Thoracic aorta (tissue), 2 donors: ENCODE results near the gene KCTD21. TPM values are rescaled to one million over a fixed set of nuclear protein-coding genes. Genes with fewer than 3 reads are reported as not detected.
"Not testable (repeated sequence)": the region's sequence is repeated elsewhere in the genome, so short reads cannot be mapped to it uniquely, and the experiment has no call there.

Source experiments
- ATAC-seq: fragments of 150-250 bp; one replicate; pipeline ENCODE4 v1.8.0; 2017; ENCODE audit warnings: low read depth; ENCODE audit not compliant: insufficient number of reproducible peaks, low FRiP score
- DNase-seq: peaks from one replicate; pipeline ENCODE4 v3.0.0-alpha.2; 2020; ENCODE audit warnings: low spot score
- H3K27ac ChIP-seq, 2 donors: fragments of 200-600 bp; sonication (generic); 1 replicate in 1 of 2; 2 replicates in 1 of 2; pipeline ENCODE4 v1.5.1; 2016; ENCODE audit warnings: mild to moderate bottlenecking in 2 of 2, moderate library complexity in 2 of 2
- H3K27me3 ChIP-seq: fragments of 200-600 bp; sonication (generic); replicated peaks from 2 replicates; pipeline ENCODE4 v1.6.0; 2016; ENCODE audit warnings: mild to moderate bottlenecking; ENCODE audit not compliant: insufficient read depth
- H3K36me3 ChIP-seq: fragments of 200-600 bp; sonication (generic); one replicate; pipeline ENCODE4 v1.5.1; 2016
- H3K4me1 ChIP-seq, 2 donors: fragments of 200-600 bp; sonication (generic); 1 replicate in 1 of 2; 2 replicates in 1 of 2; pipeline versions ENCODE4 v1.5.1 to v1.6.0; 2016; ENCODE audit warnings: low read depth in 2 of 2, mild to moderate bottlenecking in 1 of 2; ENCODE audit not compliant: control insufficient read depth in 1 of 2
- H3K4me3 ChIP-seq: fragments of 200-600 bp; sonication (generic); 2 replicates; pipeline ENCODE4 v1.5.1; 2016; ENCODE audit warnings: mild to moderate bottlenecking
- H3K9me3 ChIP-seq: fragments of 200-600 bp; sonication (generic); 2 replicates; pipeline ENCODE4 v1.5.1; 2016
- CTCF ChIP-seq: fragments of 200-600 bp; sonication (generic); IDR thresholded peaks from one replicate; pipeline ENCODE4 v1.5.1; 2019; ENCODE audit warnings: antibody characterized with exemption
- total RNA-seq, 2 donors: library from RNA; depleted of rRNA; stranded (reverse); fragments of >200 nt; gene quantifications; one replicate each; pipeline versions ENCODE4 v1.1.0 to v1.2.3, GENCODE V29; 2016

The KCTD21 gene, protein sequence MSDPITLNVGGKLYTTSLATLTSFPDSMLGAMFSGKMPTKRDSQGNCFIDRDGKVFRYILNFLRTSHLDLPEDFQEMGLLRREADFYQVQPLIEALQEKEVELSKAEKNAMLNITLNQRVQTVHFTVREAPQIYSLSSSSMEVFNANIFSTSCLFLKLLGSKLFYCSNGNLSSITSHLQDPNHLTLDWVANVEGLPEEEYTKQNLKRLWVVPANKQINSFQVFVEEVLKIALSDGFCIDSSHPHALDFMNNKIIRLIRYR
- 10 to 100 TPM in 1 of 2 donors, 1 to 10 TPM in 1; 9.1 to 13.7 TPM for total RNA-seq

DNA sequence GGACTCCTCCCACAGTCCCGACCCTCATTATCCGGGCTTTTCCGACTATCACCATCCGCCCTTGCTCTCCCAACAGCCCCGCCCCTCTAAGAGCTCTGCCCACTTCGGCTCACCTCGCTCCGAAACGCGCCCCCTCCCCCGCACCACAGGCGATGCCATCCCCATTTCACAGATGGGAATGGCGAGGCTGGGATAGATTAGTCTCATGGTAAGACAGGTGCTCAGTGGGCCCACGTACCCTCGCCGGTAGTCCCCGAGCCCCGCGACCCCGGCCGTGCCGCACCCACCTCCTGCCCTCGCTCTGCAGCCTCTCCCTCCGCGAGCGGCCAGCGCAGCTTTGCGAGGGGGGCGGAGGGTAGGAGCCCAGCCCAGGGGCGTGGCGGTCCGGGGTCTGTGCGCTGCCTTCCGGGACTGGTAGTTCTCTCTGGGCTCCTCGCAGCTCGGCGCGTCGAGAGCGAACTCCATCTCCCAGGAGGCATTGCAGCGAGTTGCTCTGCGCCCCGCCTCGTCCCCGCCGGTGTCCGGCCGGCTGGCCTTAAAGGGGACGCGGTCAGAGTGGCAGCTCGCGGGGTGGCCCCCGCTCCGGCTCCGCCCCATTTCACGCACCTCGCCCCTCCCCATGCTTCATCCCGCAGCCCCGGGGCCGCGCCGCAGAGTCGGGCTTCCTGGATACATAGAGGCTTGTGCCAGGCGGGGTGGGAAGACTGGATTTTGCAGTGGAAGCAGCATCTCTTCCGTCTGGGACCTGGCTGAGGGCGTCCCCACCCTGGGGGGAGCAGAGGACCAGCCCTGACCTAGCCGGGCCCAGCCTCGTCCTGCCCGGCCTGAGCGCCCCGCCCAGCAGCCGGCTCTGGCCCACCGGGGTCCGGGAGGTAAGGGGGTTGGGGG lies at the start of gene KCTD21, which contains the start of gene USP35:
KCTD21 (minus strand) TSS at position 341 of the 888 bp plus-strand sequence. CDS start 14,072 bp downstream, outside the sequence.
USP35 (plus strand) TSS at position 634 of the 888 bp plus-strand sequence. CDS start 7,327 bp downstream, outside the sequence.
- no peaks in the 10 kb centered on the region for H3K9me3 ChIP-seq
- H3K4me1 ChIP-seq, result peaks cover 45 to 75% of the 10 kb centered on the region in 2 donors
- DNase-seq (peak; percentile 90), ATAC-seq (peak; percentile 85)
- no peak for TF ChIP-seq CTCF
- peak within 1 kb of the TSS; percentile 95 for H3K4me3 ChIP-seq
- H3K27ac ChIP-seq, result peak within 1 kb of the TSS; percentile 85 to 91
- H3K27me3 ChIP-seq, result no peaks in the 10 kb centered on the region
- H3K36me3 ChIP-seq, result no peaks in the 10 kb centered on the region

- H3K36me3 ChIP-seq, result no peaks in the 10 kb centered on the region
- ATAC-seq, result no peak
- no peak for DNase-seq
- H3K27me3 ChIP-seq, result no peaks in the 10 kb centered on the region
- H3K27ac ChIP-seq, result peak overlapping the region in 1 of 2 donors; percentile 23
- peaks cover 2% of the 10 kb centered on the region for H3K9me3 ChIP-seq
- TF ChIP-seq CTCF, result no peak
- peaks cover 3 to 37% of the 10 kb centered on the region in 2 donors for H3K4me1 ChIP-seq
- no peak overlapping the region for H3K4me3 ChIP-seq
These were observed 49.0 kb upstream of the KCTD21 start for GRCh38 chr11:78237293-78238046.

- no peak for DNase-seq
- Histone ChIP-seq H3K4me3 (no peak overlapping the region), H3K36me3 (no peaks in the 10 kb centered on the region), H3K27me3 (no peaks in the 10 kb centered on the region), H3K27ac (peak overlapping the region; percentile 35 to 69), H3K4me1 (peaks cover 10 to 58% of the 10 kb centered on the region in 2 donors), H3K9me3 (no peaks in the 10 kb centered on the region)
- no peak for TF ChIP-seq CTCF
- no peak for ATAC-seq
These were observed 45.6 kb upstream of the KCTD21 start for GRCh38 chr11:78234006-78234405.

DNA sequence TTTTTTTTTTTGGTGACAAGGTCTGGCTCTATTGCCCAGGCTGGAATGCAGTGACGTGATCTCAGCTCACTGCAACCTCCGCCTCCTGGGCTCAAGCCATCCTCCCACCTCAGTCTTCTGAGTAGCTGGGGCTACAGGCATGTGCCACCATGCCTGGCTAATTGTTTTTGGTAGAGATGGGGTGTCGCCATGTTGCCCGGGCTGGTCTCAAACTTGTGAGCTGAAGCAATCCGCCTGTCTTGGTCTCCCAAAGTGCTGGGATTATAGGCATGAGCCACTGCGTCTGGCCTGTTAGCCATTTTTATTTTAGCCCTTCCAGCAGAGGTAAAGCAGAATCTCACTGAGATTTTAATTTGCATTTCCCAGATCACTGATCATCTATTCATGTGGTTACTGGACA lies 44.6 kb upstream of the KCTD21 start:
- not testable (repeated sequence) for ATAC-seq, H3K9me3 ChIP-seq, H3K4me3 ChIP-seq, H3K36me3 ChIP-seq, H3K27me3 ChIP-seq, DNase-seq
- H3K27ac ChIP-seq, result peak overlapping the region; percentile 35 to 69
- H3K4me1 ChIP-seq, result peaks cover 10 to 58% of the 10 kb centered on the region in 2 donors

DNA sequence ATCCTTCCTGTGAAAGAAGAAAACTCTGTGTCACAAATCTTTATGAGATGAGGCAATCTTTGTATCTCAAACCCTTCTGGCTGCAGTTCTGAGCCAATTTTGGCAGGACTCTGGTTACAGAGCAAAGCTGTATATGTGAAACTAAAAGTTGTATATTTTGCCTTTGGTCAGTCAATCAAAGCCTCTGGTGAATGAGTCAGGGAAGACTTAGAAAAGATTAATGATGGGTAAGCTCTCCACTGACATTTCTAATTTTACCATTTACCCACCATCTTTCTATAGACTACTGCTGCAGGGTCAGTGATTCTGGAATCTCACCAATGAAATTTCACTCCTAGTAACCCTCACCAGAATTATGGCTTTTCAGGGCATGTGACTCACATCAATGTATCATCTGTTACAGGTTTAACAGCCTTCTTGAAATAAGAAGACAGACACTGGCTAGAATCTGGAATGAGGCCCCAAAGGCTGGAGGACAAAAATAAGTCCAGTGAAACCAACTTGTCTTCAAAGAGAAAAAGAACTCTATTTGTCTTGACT lies 43.6 kb upstream of the KCTD21 start:
- TF ChIP-seq CTCF, result no peak
- peak; percentile 38 for ATAC-seq

More for the DNA sequence above, 43.6 kb upstream of the KCTD21 start:
- Histone ChIP-seq H3K36me3 (no peaks in the 10 kb centered on the region), H3K27me3 (no peaks in the 10 kb centered on the region), H3K4me1 (peaks cover 10 to 54% of the 10 kb centered on the region in 2 donors), H3K27ac (peak overlapping the region; percentile 35 to 69), H3K9me3 (no peaks in the 10 kb centered on the region), H3K4me3 (no peak overlapping the region)
- no peak for DNase-seq
